NCI-H1417 treated with DMSO at 0.1 percent for 48 hours (cell line): Measurements from ENCODE around the gene ZFHX2.

ENCODE experiments used
- DNase-seq: peaks from one replicate; lab custom pipeline; 2025; lab: John Stamatoyannopoulos, UW

ZFHX2 gene

DNA sequence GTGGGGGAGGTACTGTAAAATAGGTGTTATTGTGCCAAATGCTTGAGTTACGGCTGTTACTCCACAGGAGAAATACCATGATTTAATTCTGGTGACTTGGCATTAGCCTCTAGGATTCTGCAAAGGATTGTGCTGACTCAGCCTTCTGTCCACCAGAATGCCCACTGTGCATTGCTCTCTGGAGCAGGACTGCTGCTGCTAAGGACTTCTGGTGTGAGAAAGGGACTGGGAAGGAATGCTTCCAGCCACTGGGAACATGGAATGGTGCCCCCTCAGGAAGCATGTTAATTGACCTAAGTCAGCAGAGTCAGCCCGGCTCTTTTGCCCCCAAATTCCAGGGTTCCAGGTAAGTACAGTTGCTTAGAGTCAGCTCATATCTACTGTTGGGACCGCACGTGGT lies 32.9 kb downstream of the ZFHX2 start:
- no peak for DNase-seq

DNA sequence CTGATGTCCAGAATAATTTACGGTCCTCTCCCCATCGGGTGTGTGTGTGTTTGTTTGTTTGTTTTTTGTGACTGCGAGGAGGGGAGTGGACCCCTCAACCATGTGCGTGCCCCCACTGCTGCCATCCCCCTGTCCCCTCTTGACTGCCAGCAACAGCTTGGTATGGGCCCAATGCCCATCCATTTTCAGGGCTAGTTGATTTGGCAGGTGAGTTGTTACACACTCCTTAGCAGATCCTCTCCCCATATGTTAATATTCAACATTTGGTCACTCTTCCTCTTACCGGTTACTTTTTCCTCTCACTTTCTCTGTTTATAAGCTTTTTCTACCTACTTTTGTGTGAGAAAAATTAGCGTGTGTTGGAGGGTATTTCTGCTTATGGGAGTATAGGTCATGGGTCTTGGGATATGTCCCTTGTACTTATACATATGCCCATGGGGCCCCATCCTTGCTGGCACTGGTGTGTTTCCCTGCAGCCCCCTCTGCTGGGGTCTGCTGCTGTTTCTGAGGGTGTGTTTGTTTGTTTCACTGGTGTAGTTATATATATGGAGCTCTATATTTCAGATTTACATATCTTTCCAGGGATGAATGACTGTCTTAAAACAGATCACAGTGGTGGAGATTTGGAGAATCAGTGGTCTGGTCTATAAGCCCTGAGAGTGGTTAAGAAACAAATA lies 33.8 kb downstream of the ZFHX2 start:
- no peak for DNase-seq

DNA sequence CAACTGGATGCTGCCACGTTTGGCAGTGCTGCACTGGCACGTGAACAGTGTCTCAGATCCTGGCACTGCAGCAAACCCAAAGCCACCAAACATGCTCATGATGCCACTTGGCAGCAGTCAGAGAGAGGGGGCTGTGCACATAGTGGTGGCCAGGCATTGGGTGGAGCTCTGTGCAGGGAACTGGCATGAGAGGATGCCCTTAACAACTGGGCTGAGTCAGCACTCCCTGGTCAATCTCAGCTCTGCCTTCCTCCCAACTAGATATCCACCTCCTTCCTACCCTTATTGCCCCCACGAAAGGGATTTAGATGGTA lies 37.0 kb downstream of the ZFHX2 start:
- DNase-seq: no peak

DNA sequence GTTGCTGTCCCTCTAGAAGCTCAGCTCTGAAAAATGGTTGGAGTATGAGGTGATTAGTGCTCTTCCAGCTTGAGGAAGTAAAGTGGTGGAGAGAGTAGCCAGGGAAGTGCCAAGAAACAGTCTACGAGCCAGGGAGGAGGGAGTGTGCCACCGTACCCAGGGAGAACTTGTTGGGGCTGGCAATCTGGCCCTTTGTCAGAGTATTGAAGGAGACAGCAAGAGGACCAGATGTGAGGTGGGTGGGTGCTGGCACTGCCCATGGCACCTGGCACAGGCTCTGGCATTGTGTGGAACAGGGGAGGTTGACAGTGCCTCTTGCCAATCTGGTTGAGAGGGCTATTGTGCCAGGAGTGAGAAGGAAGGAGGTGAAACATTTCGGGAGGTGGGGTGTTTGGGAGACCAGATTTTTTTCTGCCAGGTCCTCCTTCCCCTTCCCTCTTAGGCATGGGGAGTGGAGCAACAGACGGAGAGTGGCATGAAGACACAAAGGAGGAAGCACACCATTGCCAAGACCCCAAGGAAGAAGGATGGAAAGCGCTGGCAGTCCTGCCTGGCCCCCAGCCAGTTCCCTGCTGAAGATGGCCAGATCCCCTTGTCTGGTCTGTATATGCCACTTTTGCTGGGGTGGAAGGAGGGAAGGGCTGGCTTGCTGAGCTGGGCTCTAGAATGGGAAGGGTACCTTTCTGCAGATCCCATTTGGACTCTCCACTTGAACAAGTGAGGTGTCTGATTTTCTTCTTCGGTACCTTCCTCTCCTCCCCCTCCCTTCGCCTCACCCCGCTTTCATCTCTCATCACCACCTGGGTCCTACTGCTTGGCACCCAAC lies 37.5 kb downstream of the ZFHX2 start:
- no peak for DNase-seq

DNA sequence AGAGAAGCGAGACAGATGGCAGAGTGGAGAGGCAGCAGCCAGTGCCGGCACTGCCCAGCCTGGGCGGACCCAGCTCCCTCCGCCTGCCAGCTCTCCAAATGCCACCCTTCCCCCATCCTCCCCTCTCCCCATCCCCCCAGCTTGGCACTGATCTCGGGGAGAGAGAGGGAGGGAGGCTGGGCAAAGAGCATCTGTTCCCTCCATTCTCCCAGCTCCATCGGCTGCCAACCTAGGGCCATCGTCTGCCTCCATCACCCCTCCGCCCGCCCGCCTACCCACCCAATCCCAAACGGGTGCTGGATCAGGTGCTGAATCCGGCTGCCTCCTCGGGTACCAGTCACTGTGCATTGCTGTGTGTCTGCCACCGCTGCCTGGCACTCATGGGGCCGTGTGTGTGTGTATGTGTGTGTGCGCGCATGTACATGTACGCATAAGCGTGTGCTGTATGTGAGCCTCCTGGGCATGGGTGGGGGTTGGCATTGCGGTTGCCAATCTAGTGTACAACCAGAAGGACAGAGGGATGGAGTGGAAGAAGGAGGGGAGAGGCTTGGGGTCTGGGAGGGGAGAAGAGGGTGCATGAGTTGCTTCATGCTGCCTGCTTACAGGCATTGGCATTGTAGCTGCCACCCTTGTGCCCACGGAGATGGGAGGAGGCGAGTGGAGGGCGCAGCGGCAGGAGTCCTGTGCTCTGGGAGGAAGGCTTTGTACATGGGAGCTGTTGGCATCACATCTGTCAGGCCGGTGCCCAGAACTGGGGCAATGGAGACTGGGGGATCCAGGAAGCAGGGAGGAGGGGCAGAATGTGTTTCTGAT lies 38.4 kb downstream of the ZFHX2 start:
- no peak for DNase-seq

DNA sequence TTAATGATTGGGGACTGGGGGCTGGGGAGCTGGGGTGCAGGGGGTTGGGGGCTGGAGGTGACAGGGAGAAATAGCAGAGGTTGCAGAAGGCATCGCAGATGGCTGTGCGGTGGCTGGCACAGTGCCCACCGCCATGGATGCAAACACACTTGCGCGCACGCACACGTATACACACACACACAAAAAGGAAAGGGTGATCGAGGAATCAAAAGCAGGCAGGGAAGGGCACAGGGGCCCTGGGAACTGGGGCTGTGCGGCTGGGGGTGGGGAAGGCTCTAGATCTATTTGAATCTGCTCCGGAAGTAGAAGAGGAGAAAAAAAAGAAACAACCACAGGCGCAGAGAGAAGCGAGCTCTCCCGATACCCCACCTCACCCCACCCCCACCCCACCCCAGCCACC lies 39.4 kb downstream of the ZFHX2 start:
- DNase-seq: no peak

DNA sequence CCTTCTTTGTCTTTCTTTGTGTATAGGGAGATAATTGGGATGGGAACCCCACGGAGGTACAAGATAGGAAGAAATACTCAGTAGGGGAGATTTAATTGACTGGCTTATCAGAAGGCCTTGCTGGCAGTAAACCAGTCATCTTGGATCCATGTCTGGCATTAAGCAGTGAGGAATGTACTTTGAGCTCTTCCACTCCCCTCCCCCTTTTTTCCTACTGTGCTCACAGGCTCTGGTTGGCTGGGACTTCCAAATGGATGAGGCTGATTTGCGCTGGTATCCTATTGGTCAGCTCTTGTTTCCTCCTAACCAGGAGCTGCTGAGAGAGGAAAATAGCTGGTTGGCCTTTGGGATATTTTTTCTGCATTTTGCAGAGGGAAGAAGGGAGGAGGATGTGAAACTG lies 57.3 kb downstream of the ZFHX2 start:
- DNase-seq: no peak

DNA sequence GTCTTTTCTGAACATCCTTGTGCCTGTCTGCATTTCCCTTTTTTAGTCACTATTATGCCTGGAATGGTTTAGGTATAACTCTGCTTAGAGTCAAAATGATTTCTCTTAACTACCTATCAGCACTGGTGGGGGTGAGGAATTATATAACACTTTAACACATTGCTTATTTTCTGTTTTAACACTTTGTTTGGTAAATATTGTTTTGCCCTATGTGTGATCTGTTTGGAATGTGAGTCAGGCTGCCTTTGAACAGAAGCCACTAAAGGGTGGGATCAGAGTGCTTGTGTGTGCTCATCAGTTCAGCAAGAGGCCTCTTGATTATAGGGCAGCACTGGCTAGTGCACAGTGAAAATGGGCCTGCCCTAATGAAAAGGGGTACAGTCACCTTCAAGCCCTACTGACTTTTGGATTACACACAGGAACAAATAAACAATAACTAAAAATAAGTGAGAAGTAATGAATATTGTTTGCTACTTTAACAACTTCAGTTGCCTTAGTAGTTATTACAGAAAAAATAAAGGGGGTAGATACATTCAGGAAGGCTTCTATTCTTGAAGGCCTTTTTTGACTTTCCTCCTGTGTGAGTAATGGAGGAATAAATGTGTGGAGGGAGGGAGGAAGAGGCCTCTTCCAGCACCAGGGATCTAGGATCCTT lies 58.8 kb downstream of the ZFHX2 start:
- no peak for DNase-seq

DNA sequence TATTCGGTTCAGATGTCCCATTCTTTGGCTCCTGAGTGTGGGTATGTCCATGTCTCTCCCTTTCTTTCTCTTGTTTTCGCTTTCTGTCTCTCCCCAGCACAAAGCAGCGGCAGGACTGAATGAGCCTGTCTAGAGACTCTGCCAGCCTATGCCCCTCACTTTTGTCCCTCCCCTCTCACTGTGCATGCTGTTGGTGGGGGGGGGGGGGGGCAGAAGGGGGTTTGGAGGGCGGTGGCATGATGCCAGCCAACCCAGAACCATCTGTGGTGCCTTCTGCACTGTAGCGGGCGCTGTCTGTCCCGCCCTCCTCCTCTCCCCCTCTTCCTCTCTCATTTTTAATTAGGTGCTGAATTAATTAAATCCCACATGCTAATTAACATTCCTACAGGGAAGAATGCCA lies 64.3 kb downstream of the ZFHX2 start:
- DNase-seq: no peak

DNA sequence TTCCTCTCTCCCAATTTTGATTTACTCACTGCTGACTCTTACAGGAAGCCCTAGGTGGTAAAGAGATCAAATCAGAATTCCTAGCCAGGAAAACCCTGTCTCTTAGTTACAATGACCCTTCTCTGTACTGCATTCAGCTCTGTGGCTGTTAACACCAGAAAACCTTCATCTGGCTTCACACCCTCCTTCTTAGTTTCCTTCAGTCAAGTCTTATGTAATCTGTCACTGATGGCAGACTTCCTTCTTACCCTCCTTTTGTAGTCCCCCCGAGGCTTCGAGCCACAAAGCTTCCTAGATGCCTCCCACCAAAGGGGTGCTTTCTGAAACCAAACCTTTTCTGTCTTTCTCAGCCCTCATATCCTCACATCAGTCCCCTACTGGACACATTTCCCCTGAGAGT lies 65.5 kb downstream of the ZFHX2 start:
- DNase-seq: no peak

DNA sequence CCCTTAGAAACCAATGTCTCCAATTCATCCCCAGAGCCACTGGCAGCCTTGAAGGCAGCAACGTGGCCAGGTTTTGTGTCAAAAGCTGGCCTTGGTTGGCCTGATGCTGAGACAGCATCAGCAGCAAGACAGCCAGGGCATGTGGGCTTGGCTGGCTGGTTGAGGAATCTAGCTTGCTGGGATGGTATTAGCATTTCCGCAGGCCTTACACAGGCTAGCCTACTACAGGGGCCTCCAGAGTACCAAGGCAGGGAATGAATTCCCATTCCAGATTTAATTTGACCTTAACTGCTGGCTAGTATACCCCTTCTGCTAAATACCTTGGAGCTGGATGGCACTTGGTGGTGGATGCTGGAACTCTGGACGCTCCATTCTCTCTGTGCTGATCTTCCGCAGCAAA lies 66.2 kb downstream of the ZFHX2 start:
- no peak for DNase-seq

DNA sequence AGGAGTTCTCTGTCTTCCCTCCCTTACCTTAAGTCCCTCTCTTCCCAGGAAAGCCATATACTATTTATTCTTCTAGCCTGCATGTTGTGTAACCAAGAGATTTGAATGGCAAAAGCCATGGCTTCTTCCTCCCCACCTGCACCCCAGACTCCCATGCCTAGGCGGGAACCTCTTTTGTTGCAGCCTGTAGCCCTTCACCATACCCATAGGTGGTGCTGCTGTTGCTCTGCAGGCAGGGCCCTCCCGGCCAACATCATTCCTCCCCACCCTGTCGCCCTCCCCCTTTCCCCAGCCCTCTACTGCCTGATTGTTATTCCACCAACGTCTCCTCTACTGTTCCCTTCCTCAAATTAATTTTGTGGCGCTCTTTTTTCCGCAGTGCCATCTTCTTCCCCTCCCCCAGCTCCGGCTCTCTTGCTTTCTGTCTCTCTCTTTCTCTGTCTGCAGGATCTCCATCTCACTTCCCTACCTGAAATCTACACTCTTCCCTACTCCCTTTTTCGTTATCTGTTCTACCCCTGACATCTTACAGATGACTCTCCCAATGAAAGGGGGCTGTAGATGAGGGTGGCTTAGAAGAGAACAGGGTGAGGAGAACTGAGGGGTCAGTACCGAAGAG lies 68.2 kb downstream of the ZFHX2 start:
- no peak for DNase-seq

DNA sequence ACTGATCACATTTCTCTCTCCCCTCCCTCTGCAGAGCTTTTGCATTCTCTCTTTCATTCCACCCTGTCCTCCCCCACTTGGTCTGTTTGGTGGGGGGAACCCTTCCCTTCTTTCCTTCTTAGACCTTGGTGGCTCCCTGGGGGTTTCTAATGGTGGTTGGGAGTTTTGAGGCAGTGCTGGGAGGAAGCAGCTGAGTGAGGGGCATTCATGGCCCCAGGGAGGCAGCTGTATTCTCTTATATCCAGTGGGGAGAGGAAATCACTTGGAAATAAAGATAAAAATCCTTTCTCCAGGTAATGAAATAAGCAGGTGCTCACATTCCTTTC lies 68.8 kb downstream of the ZFHX2 start:
- DNase-seq: no peak

DNA sequence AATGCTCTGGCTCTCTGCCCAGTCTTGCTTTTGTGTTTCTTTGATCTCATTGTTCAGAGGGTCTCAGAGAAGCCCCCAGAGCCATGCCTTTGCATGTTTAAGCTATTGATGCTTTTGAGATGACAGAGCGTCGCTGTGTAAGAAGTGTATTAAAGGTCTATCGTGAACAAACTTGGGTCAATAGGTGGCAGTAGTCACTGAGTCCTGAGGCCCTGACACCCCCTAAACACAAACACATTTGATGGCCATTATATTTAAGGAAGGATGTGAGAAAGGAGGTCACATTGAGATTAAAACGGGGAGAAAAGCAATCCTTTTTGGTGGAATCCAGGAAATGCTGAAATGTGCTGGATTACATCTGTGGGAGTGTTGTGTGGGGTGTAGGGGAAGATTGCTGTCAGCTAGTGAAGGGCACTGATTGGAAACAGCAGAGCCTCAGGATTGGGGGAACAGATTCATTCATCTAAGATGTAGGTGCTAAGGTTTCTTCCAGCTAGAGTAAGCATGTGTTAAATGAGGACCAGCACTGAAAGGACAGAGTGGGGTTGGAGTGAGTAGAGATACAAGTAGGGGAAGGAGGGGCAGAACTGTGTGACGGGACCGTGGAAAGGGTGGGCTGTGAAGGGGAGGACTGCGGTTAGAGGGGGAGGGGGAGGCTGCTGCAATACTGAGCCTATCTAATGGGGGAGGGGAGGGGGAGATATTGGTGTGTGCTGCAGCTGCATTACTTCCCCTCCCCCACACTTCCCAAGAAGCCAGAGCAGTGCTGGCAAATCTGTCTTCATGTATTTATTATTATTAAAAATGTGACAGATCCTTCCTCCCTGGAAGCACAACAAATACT lies 69.4 kb downstream of the ZFHX2 start:
- no peak for DNase-seq

DNA sequence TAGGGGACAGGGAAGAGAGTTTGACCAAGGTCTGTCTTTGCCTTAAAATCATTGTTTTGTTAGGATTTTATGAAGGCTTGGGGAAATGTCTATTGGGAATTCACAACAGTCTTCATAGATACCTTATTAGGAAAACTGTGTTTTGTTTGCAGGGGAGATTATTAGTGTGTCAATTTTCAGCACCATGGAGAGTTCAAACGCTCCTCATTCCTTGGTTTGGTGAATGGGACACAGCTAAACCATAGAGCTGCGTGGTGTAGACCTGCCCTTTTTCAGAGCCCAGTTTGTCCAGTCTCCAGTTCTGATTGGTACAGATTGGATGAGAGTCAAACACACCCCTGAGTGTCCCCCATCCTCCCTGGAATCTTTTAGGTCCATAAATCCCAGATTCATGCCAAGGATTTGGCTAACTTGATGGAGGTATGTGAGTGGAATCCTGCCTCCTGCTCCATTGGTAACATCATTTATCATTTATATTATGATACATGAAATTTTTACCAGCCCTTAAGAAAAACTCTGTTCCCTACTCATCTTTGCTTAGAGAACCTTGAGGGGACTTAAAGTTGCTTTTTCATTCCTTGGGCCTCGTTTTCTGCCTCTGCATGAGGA lies 70.1 kb downstream of the ZFHX2 start:
- no peak for DNase-seq

DNA sequence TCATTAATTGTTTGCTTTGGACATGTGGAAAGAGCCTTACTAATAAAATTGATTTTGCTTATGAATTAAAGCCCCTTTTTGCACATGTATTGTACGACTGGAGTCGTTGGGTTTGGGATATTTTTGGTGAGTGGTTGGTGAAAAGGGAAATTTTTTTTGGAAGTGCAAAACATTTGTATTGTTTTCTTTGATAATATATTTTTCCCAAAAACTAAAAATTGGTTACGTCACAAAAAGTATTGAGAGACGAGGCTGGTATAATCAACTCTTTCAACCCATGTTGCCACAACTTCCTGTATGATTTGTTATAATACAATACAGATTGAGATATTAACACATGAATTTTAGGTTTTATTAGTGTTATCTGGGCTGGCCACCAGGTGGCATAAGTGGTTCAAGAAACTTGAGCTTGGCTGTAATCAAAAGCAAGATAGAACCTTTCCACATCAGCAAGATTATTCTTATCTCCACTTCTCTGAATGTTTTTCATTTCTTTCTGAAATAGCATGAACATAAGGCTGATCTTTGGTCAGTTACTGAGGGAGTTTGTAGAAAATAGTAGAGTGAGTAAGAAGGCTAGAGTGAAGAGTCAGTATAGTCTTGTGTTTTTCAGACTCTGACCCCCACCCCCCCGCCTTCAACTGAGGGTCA lies 73.3 kb downstream of the ZFHX2 start:
- no peak for DNase-seq

DNA sequence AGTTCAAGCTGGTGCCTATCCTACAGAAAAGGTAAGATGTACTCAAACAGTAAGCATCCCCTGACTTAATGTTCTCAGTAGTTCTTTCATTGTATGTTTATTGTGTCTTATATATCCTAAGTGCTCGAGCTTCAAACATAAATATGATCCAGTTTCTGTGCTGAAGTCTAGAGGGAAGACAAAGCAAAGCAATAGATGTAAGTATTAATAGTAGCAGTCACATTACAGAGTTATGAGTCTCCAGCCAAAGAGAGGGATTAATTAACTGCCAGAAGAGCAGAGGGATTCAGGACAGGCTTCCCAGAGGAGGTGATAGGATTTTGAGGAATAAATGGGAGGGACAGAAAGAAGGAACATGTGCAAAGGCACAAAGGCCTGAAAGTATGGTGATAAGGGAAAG lies 80.6 kb downstream of the ZFHX2 start:
- no peak for DNase-seq
